ENCODE results near the gene BRD3. TPM values are rescaled to one million over a fixed set of nuclear protein-coding genes. Genes with fewer than 3 reads are reported as not detected.
A peak's percentile ranks its signal among the peaks of the same experiment; 100 is the strongest.
"Not testable (repeated sequence)": the region's sequence is repeated elsewhere in the genome, so short reads cannot be mapped to it uniquely, and the experiment has no call there.

Gene BRD3
- total RNA-seq = 10 to 100 TPM; 61.6 to 70.8 (median 65.3) TPM

- 0 to 1% methylated on average over 31 to 56 of the region's 131 CpGs for WGBS, 2 donors
- Histone ChIP-seq H3K4me1 (peaks cover 0 to 41% (median 30%) of the 10 kb centered on the region in 4 donors), H3K36me3 (no peaks in the 10 kb centered on the region), H3K27me3 (no peaks in the 10 kb centered on the region), H3K9me3 (no peaks in the 10 kb centered on the region), H3K27ac (peak within 1 kb of the TSS; percentile 97 to 99 (median 98)), H3K4me3 (peak within 1 kb of the TSS; percentile 76 to 97 (median 88))
- peak in 1 of 5 experiments; percentile 33 for TF ChIP-seq CTCF (IDR thresholded peaks at IDR 0.05)
- peak; percentile 55 to 76 for TF ChIP-seq POLR2A (IDR thresholded peaks at IDR 0.05)
- peak in 1 of 2 donors; percentile 83 for TF ChIP-seq EP300 (IDR thresholded peaks at IDR 0.05)
- peak; percentile 62 to 75 for DNase-seq (ENCODE audit: low spot score in 2 of 2)
These were observed at the start of gene BRD3 for GRCh38 chr9:134067904-134068743. Gene BRD3, minus strand, starts transcription at chr9:134068026. Its CDS starts 14,549 bp downstream, at chr9:134053477.

GRCh38 chr9:134112561-134112960 is 44.7 kb upstream of the BRD3 start:
- H3K4me3 ChIP-seq = no peak overlapping the region
- TF ChIP-seq EP300 (IDR thresholded peaks at IDR 0.05) (no peak), CTCF (IDR thresholded peaks at IDR 0.05) (no peak), POLR2A (IDR thresholded peaks at IDR 0.05) (no peak)
- no peaks in the 10 kb centered on the region for H3K4me1 ChIP-seq
- WGBS, 2 donors = 76 to 87% methylated on average over 6 of the region's 6 CpGs
- H3K27ac ChIP-seq = no peak overlapping the region
- H3K27me3 ChIP-seq = no peaks in the 10 kb centered on the region
- H3K9me3 ChIP-seq = no peaks in the 10 kb centered on the region
- no peaks in the 10 kb centered on the region for H3K36me3 ChIP-seq
- no peak for DNase-seq (ENCODE audit: low spot score in 2 of 2)

GRCh38 chr9:134111064-134111463 is 43.2 kb upstream of the BRD3 start:
- no peaks in the 10 kb centered on the region for H3K4me1 ChIP-seq
- no peaks in the 10 kb centered on the region for H3K36me3 ChIP-seq
- H3K27me3 ChIP-seq = peaks cover 0 to 3% of the 10 kb centered on the region in 2 donors
- DNase-seq (ENCODE audit: low spot score in 2 of 2) = no peak
- H3K9me3 ChIP-seq = no peaks in the 10 kb centered on the region
- 70 to 77% methylated on average over 9 of the region's 9 CpGs for WGBS, 2 donors
- no peak overlapping the region for H3K4me3 ChIP-seq
- TF ChIP-seq POLR2A (IDR thresholded peaks at IDR 0.05) (no peak), EP300 (IDR thresholded peaks at IDR 0.05) (no peak), CTCF (IDR thresholded peaks at IDR 0.05) (no peak)
- H3K27ac ChIP-seq = no peak overlapping the region

- H3K27ac ChIP-seq = no peak overlapping the region
- H3K27me3 ChIP-seq = peaks cover 0 to 4% of the 10 kb centered on the region in 2 donors
- H3K4me1 ChIP-seq = no peaks in the 10 kb centered on the region
- WGBS, 2 donors = 74 to 80% methylated on average over 5 of the region's 5 CpGs
- no peak overlapping the region for H3K4me3 ChIP-seq
- no peak for DNase-seq (ENCODE audit: low spot score in 2 of 2)
- no peaks in the 10 kb centered on the region for H3K36me3 ChIP-seq
- no peaks in the 10 kb centered on the region for H3K9me3 ChIP-seq
- no peak for TF ChIP-seq POLR2A (IDR thresholded peaks at IDR 0.05)
- no peak for TF ChIP-seq EP300 (IDR thresholded peaks at IDR 0.05)
- TF ChIP-seq CTCF (IDR thresholded peaks at IDR 0.05) = no peak
These were observed 35.7 kb upstream of the BRD3 start for GRCh38 chr9:134103391-134103998.

- H3K27ac ChIP-seq = no peak overlapping the region
- no peak for DNase-seq (ENCODE audit: low spot score in 2 of 2)
- WGBS, 2 donors = 69 to 72% methylated on average over 11 of the region's 11 CpGs
- TF ChIP-seq EP300 (IDR thresholded peaks at IDR 0.05) (no peak), POLR2A (IDR thresholded peaks at IDR 0.05) (no peak), CTCF (IDR thresholded peaks at IDR 0.05) (no peak)
- no peaks in the 10 kb centered on the region for H3K4me1 ChIP-seq
- no peaks in the 10 kb centered on the region for H3K36me3 ChIP-seq
- no peak overlapping the region for H3K4me3 ChIP-seq
- H3K27me3 ChIP-seq = peaks cover 0 to 4% of the 10 kb centered on the region in 2 donors
- H3K9me3 ChIP-seq = no peaks in the 10 kb centered on the region
These were observed 33.9 kb upstream of the BRD3 start for GRCh38 chr9:134101623-134102149.

GRCh38 chr9:134101133-134101532 is 33.3 kb upstream of the BRD3 start:
- DNase-seq (ENCODE audit: low spot score in 2 of 2); H3K9me3 ChIP-seq; H3K36me3 ChIP-seq; H3K27ac ChIP-seq; H3K4me3 ChIP-seq; H3K4me1 ChIP-seq; H3K27me3 ChIP-seq: not testable (repeated sequence)
- WGBS, 2 donors = 63 to 76% methylated on average over 6 of the region's 6 CpGs

Data from tibial nerve (tissue), 4 donors.